ENCODE results near the gene TRIO.

DNA sequence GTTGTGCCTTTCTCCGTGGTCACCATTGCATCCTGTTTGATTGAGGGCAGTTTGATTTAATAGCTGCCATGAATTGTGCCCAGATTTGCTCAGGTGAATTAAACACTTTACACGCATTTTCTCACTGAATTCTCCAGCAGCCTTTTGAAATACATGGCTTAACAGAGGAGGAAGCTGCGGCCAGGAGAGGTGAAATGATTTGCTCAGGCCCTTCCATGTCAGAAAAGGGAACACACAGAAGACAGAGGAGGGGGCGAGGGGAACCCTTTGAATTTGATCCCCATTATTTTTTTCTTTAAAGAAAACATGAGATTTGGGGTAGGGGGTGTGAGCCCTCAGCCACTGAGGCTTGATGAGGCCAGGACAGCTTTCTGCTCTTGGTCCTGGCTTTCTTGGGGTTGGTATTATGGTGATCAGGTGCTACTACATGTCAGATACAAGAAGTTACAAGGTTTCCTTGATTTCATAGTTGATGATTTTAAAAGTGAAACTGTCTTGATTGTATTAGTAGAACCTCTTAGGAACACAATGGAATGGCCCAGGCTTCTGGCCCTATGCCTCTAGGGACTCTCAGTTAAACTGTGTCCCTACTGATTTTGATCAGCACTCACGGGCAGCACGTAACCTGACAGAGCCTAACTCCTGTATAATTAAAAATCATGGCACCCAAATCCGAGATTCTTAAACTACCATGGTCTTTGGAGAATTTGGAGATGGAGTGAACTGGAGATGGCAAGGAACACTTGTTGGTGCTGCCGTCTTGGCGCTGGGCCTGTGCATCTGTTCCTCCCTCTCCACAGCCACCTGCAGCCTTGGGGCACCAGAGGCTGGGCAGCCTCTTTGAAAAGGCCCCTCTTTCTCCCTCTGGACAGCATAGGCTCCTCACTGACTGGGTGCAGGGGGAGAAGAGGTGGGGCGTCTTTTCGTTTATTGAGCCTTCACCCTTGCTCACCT, 107.9 kb downstream of the TRIO start:
- TF ChIP-seq, protein P1, sequence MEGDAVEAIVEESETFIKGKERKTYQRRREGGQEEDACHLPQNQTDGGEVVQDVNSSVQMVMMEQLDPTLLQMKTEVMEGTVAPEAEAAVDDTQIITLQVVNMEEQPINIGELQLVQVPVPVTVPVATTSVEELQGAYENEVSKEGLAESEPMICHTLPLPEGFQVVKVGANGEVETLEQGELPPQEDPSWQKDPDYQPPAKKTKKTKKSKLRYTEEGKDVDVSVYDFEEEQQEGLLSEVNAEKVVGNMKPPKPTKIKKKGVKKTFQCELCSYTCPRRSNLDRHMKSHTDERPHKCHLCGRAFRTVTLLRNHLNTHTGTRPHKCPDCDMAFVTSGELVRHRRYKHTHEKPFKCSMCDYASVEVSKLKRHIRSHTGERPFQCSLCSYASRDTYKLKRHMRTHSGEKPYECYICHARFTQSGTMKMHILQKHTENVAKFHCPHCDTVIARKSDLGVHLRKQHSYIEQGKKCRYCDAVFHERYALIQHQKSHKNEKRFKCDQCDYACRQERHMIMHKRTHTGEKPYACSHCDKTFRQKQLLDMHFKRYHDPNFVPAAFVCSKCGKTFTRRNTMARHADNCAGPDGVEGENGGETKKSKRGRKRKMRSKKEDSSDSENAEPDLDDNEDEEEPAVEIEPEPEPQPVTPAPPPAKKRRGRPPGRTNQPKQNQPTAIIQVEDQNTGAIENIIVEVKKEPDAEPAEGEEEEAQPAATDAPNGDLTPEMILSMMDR (IDR thresholded peaks at IDR 0.05; ENCODE audit: poor library complexity), result no peak
- TF ChIP-seq EZH2phosphoT487 (IDR thresholded peaks at IDR 0.05; ENCODE audit: low read depth, severe bottlenecking, unreplicated experiment), result no peak
